ENCODE data around the gene MPZL3. TPM values are rescaled to one million over a fixed set of nuclear protein-coding genes. Genes with fewer than 3 reads are reported as not detected.

Gene MPZL3
- total and polyA plus RNA-seq, 4 donors, result 2.5 to 6.9 (median 3.5) TPM

- Histone ChIP-seq H3K36me3 (ENCODE audit: control insufficient read depth in 4 of 4, insufficient read depth in 3 of 4, low read depth in 1 of 4, low read length in 3 of 4) (peaks cover 0 to 5% (median 1%) of the 10 kb centered on the region in 4 donors), H3K4me1 (ENCODE audit: control insufficient read depth in 4 of 4, insufficient read depth in 4 of 4, low read length in 3 of 4) (no peaks in the 10 kb centered on the region), H3K9ac (ENCODE audit: low read depth in 1 of 2, low read length in 2 of 2) (no peak overlapping the region), H3K4me3 (ENCODE audit: low read depth in 1 of 3, low read length in 3 of 3) (no peak overlapping the region), H3K27ac (ENCODE audit: low read depth in 1 of 2, low read length in 2 of 2) (no peak overlapping the region), H3K27me3 (ENCODE audit: control insufficient read depth in 4 of 4, insufficient read depth in 4 of 4, low read length in 3 of 4) (no peaks in the 10 kb centered on the region), H3K9me3 (ENCODE audit: control insufficient read depth in 4 of 4, low read length in 3 of 4) (no peaks in the 10 kb centered on the region)
- DNase-seq (ENCODE audit: low spot score), result no peak
- WGBS, result 64% methylated on average over 4 of the region's 4 CpGs
- TF ChIP-seq, protein P1, sequence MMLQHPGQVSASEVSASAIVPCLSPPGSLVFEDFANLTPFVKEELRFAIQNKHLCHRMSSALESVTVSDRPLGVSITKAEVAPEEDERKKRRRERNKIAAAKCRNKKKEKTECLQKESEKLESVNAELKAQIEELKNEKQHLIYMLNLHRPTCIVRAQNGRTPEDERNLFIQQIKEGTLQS (IDR thresholded peaks at IDR 0.05), result no peak
Observed at GRCh38 chr11:118222437-118222836, 29.7 kb downstream of the MPZL3 start.

- no peaks in the 10 kb centered on the region for H3K27me3 ChIP-seq (ENCODE audit: control insufficient read depth in 4 of 4, insufficient read depth in 4 of 4, low read length in 3 of 4)
- no peak for DNase-seq (ENCODE audit: low spot score)
- H3K36me3 ChIP-seq (ENCODE audit: control insufficient read depth in 4 of 4, insufficient read depth in 3 of 4, low read depth in 1 of 4, low read length in 3 of 4), result no peaks in the 10 kb centered on the region
- H3K9ac ChIP-seq (ENCODE audit: low read depth in 1 of 2, low read length in 2 of 2), result no peak overlapping the region
- H3K27ac ChIP-seq (ENCODE audit: low read depth in 1 of 2, low read length in 2 of 2), result no peak overlapping the region
- TF ChIP-seq HNF4A (conservative IDR thresholded peaks at IDR 0.05) (no peak), JUND (IDR thresholded peaks at IDR 0.05) (no peak), REST (IDR thresholded peaks at IDR 0.05) (no peak), NR2F2 (IDR thresholded peaks at IDR 0.05) (no peak)
- TF ChIP-seq, protein P2, sequence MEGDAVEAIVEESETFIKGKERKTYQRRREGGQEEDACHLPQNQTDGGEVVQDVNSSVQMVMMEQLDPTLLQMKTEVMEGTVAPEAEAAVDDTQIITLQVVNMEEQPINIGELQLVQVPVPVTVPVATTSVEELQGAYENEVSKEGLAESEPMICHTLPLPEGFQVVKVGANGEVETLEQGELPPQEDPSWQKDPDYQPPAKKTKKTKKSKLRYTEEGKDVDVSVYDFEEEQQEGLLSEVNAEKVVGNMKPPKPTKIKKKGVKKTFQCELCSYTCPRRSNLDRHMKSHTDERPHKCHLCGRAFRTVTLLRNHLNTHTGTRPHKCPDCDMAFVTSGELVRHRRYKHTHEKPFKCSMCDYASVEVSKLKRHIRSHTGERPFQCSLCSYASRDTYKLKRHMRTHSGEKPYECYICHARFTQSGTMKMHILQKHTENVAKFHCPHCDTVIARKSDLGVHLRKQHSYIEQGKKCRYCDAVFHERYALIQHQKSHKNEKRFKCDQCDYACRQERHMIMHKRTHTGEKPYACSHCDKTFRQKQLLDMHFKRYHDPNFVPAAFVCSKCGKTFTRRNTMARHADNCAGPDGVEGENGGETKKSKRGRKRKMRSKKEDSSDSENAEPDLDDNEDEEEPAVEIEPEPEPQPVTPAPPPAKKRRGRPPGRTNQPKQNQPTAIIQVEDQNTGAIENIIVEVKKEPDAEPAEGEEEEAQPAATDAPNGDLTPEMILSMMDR (IDR thresholded peaks at IDR 0.05; ENCODE audit: low read depth, low read length, missing input control), result no peak
- WGBS, result 86% methylated on average over 5 of the region's 5 CpGs
- H3K4me1 ChIP-seq (ENCODE audit: control insufficient read depth in 4 of 4, insufficient read depth in 4 of 4, low read length in 3 of 4), result no peaks in the 10 kb centered on the region
- no peak overlapping the region for H3K4me3 ChIP-seq (ENCODE audit: low read depth in 1 of 3, low read length in 3 of 3)
- H3K9me3 ChIP-seq (ENCODE audit: control insufficient read depth in 4 of 4, low read length in 3 of 4), result no peaks in the 10 kb centered on the region
Observed at GRCh38 chr11:118221419-118221818, 30.7 kb downstream of the MPZL3 start.

DNA sequence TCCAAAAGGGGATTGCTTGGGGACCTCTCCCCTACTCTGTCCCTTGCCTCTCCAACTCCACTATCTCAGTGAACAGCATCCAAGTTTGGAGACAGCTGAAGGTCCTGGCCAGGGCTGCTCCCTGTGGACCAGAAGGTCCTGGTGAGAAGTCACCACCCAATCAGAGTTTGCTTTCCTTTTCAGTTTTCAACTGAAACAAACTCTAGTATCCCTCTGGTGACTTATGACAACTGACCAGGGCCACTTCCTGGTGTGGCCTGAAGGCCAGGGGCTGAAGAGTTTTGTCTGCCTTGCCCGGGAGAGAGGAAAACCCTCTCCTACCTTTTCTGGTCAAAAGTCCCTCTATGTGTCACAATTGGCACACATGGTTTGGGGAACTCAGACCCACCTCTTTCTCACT lies 32.4 kb downstream of the MPZL3 start:
- Histone ChIP-seq H3K9ac (ENCODE audit: low read depth in 1 of 2, low read length in 2 of 2) (no peak overlapping the region), H3K27me3 (ENCODE audit: control insufficient read depth in 4 of 4, insufficient read depth in 4 of 4, low read length in 3 of 4) (no peaks in the 10 kb centered on the region), H3K4me3 (ENCODE audit: low read depth in 1 of 3, low read length in 3 of 3) (no peak overlapping the region), H3K36me3 (ENCODE audit: control insufficient read depth in 4 of 4, insufficient read depth in 3 of 4, low read depth in 1 of 4, low read length in 3 of 4) (no peaks in the 10 kb centered on the region), H3K4me1 (ENCODE audit: control insufficient read depth in 4 of 4, insufficient read depth in 4 of 4, low read length in 3 of 4) (no peaks in the 10 kb centered on the region), H3K9me3 (ENCODE audit: control insufficient read depth in 4 of 4, low read length in 3 of 4) (no peaks in the 10 kb centered on the region), H3K27ac (ENCODE audit: low read depth in 1 of 2, low read length in 2 of 2) (no peak overlapping the region)
- no peak for DNase-seq (ENCODE audit: low spot score)
- TF ChIP-seq REST (IDR thresholded peaks at IDR 0.05) (no peak), RAD21 (IDR thresholded peaks at IDR 0.05) (no peak), GABPA (IDR thresholded peaks at IDR 0.05 in 1 of 2, conservative IDR thresholded peaks at IDR 0.05 in 1 of 2) (no peak), FOXA1 (IDR thresholded peaks at IDR 0.05) (no peak), SP1 (IDR thresholded peaks at IDR 0.05) (no peak)
- WGBS, result 85% methylated on average over 1 of the region's 1 CpG

Data from liver (tissue), 9 donors.